ENCODE results near the gene TMEM80. TPM values are rescaled to one million over a fixed set of nuclear protein-coding genes. Genes with fewer than 3 reads are reported as not detected.

The TMEM80 gene
- 5.4 to 11.1 TPM (median 9.6 TPM) in 5 replicates for total RNA-seq (2022; extraction: Qiagen RNA extraction; ENCODE audit: low read depth)

GRCh38 chr11:695538-696248 is at the start of gene TMEM80:
TSS of gene TMEM80 (plus strand) at chr11:695816. CDS start at chr11:695828, 12 bp downstream.

DNA sequence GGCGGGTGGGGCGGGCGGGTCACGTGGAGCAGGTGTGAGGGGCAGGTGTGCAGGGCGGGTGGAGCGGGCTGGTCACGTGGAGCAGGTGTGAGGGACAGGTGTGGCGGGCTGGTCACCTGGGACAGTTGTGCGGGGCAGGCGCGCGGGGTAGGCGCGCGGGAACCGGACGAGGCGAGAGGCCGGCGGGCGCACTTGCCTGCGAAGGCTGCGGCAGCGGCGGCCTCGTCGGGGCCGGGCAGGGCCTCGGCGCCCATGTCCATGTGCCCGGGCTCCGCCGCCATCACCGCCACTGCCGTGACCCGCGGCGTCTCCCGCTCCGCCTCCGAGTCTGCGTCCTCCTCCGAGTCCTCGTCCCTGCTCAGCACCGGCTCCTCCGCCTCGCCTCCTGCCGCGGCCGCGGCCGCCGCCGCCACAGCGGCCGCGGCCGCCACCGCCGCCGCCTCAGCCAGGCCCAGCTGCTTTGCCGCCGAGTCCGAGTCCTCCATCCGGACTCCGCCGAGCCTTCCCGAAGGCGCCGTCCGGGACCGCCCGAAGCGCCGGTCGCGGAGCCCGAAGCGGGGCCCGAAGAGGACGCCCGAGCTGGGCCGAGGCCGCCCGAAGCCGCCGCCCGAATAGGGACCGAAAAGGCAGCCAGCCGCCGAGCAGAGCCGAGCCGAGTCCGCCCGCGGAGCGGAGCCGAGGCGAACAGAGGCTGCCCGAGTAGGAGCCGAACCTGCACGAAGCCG is 891 bp upstream of the TMEM80 start, which contains the start of gene DEAF1:
Gene DEAF1 (minus strand): TSS at position 660 of the 725 bp plus-strand sequence. CDS start 175 bp downstream, at position 485.

DNA sequence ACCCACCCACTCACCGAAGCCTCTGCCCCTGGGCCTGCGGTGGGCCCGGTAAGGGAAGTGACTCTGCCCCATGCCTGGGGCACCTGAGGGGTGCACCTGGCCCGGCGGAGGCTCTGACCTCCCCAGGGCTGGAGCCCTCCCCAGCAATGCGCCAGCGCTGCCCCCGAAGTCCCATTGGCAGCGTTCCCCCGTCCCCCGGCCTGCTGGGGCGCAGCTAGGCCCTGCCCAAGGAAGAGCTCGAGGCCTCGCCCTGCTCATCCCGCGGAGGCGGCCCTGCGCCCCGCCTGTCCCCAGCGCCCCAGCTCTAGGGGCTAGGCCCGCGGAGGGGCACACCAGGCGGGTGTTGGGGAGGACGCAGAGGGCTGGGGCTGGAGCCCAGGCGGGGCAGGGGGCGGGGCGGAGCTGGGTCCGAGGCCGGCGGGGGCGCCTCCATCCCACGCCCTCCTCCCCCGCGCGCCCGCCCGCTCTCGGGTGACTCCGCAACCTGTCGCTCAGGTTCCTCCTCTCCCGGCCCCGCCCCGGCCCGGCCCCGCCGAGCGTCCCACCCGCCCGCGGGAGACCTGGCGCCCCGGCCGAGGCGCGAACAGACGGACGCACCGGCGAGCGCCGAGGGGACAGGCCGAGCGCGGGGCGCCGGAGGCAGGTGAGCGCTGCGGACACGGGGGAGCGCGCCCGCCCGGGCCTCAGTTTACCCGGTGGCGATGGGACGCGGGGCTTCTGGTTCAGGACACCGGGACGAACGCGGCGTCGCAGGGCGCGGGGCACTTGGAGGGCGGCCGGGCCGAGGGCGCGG is 10.2 kb downstream of the TMEM80 start, which contains the start of gene EPS8L2:
Gene EPS8L2 (plus strand): TSS at position 586 of the 793 bp plus-strand sequence. CDS start 3,177 bp downstream, outside the sequence.

DNA sequence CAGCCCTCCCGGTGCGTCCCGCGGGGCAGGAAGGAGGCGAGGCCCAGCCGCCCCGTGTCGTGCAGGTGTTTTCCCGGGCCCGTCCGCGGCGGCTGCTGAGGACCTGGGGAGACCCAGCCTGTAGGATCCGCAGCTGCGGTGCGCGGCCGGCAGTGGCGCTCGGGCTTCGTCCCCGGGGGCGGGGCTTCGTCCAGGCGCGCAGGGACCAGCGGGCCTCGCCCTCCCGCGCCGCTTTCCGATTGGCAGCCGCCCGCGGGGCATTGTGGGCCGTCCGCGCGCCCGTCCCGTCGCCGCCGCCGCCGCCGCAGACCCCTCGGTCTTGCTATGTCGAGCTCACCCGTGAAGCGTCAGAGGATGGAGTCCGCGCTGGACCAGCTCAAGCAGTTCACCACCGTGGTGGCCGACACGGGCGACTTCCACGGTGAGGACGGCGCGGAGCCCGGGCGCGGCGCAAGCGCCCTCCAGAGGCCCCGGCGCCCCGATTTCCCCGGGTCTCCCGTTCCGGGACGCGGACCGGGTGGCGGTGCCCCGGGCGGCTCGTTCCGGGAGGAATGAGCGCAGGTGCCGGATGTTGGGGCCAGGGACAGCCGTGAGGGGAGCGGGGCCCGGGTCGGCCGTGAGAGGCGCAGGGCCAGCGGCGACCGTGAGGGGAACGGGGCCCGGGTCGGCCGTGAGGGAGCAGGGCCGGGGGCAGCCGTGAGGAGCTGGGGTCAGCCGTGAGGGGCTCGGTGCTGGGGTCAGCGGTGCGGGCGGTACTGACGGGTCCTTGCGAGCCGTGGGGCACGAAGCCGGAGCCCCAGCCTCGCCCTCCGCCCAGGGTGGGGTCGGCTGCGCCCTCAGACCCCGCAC is 51.8 kb downstream of the TMEM80 start, which contains the start of gene TALDO1:
Gene TALDO1 (plus strand): TSS at position 307 of the 849 bp plus-strand sequence. CDS start 18 bp downstream, at position 325.

Other genes starting within 250 kb of the TMEM80 start
- 26.9 to 53.0 TPM (median 47.1 TPM) in 5 replicates for gene PTDSS2, start 245.5 kb upstream of the TMEM80 start, total RNA-seq (2022; extraction: Qiagen RNA extraction; ENCODE audit: low read depth)
- gene RNH1, start 188.6 kb upstream of the TMEM80 start, total RNA-seq (2022; extraction: Qiagen RNA extraction; ENCODE audit: low read depth) = 101 to 180 TPM (median 170 TPM) in 5 replicates
- gene HRAS, start 160.2 kb upstream of the TMEM80 start, total RNA-seq (2022; extraction: Qiagen RNA extraction; ENCODE audit: low read depth) = 79.3 to 152 TPM (median 149 TPM) in 5 replicates
- gene LRRC56, start 158.3 kb upstream of the TMEM80 start, total RNA-seq (2022; extraction: Qiagen RNA extraction; ENCODE audit: low read depth) = 0.28 to 1.1 TPM (median 0.82 TPM) in 5 replicates
- 1.5 to 4.4 TPM (median 2.8 TPM) in 5 replicates for gene LMNTD2, start 135.1 kb upstream of the TMEM80 start, total RNA-seq (2022; extraction: Qiagen RNA extraction; ENCODE audit: low read depth)
- 23.6 to 49.6 TPM (median 43.2 TPM) in 5 replicates for gene RASSF7, start 134.8 kb upstream of the TMEM80 start, total RNA-seq (2022; extraction: Qiagen RNA extraction; ENCODE audit: low read depth)
- 20.3 to 39.1 TPM (median 37.2 TPM) in 5 replicates for gene PHRF1, start 119.3 kb upstream of the TMEM80 start, total RNA-seq (2022; extraction: Qiagen RNA extraction; ENCODE audit: low read depth)
- gene IRF7, start 79.9 kb upstream of the TMEM80 start, total RNA-seq (2022; extraction: Qiagen RNA extraction; ENCODE audit: low read depth) = 3.3 to 7.2 TPM (median 6.7 TPM) in 5 replicates
- gene CDHR5, start 70.9 kb upstream of the TMEM80 start, total RNA-seq (2022; extraction: Qiagen RNA extraction; ENCODE audit: low read depth) = 0.04 TPM in 1 of 5 replicates, not detected in the others
- not detected in 5 replicates for gene SCT, start 68.6 kb upstream of the TMEM80 start, total RNA-seq (2022; extraction: Qiagen RNA extraction; ENCODE audit: low read depth)
- gene DRD4, start 58.5 kb upstream of the TMEM80 start, total RNA-seq (2022; extraction: Qiagen RNA extraction; ENCODE audit: low read depth) = 0.24 to 0.51 TPM (median 0.35 TPM) in 4 of 5 replicates, not detected in the other
- 23.5 to 35.5 TPM (median 33.7 TPM) in 5 replicates for gene DEAF1, start 594 bp upstream of the TMEM80 start, total RNA-seq (2022; extraction: Qiagen RNA extraction; ENCODE audit: low read depth)
- gene EPS8L2, start 10.4 kb downstream of the TMEM80 start, total RNA-seq (2022; extraction: Qiagen RNA extraction; ENCODE audit: low read depth) = 64.8 to 145 TPM (median 118 TPM) in 5 replicates
- gene TALDO1, start 51.6 kb downstream of the TMEM80 start, total RNA-seq (2022; extraction: Qiagen RNA extraction; ENCODE audit: low read depth) = 387 to 468 TPM (median 402 TPM) in 5 replicates
- gene GATD1, start 81.7 kb downstream of the TMEM80 start, total RNA-seq (2022; extraction: Qiagen RNA extraction; ENCODE audit: low read depth) = 29.4 to 58.7 TPM (median 49.3 TPM) in 5 replicates
- 2.1 to 2.6 TPM (median 2.4 TPM) in 5 replicates for gene CEND1, start 94.3 kb downstream of the TMEM80 start, total RNA-seq (2022; extraction: Qiagen RNA extraction; ENCODE audit: low read depth)
- 17.4 to 39.6 TPM (median 35.3 TPM) in 5 replicates for gene SLC25A22, start 102.5 kb downstream of the TMEM80 start, total RNA-seq (2022; extraction: Qiagen RNA extraction; ENCODE audit: low read depth)
- 6.5 to 17.3 TPM (median 13.0 TPM) in 5 replicates for gene PIDD1, start 109.4 kb downstream of the TMEM80 start, total RNA-seq (2022; extraction: Qiagen RNA extraction; ENCODE audit: low read depth)
- gene RPLP2, start 114.2 kb downstream of the TMEM80 start, total RNA-seq (2022; extraction: Qiagen RNA extraction; ENCODE audit: low read depth) = 1,646 to 2,381 TPM (median 2,232 TPM) in 5 replicates
- 26.3 to 59.2 TPM (median 52.4 TPM) in 5 replicates for gene PNPLA2, start 123.1 kb downstream of the TMEM80 start, total RNA-seq (2022; extraction: Qiagen RNA extraction; ENCODE audit: low read depth)
- 2.9 to 5.2 TPM (median 4.7 TPM) in 5 replicates for gene CRACR2B, start 132.1 kb downstream of the TMEM80 start, total RNA-seq (2022; extraction: Qiagen RNA extraction; ENCODE audit: low read depth)
- 596 to 862 TPM (median 759 TPM) in 5 replicates for gene CD151, start 137.1 kb downstream of the TMEM80 start, total RNA-seq (2022; extraction: Qiagen RNA extraction; ENCODE audit: low read depth)
- gene POLR2L, start 146.7 kb downstream of the TMEM80 start, total RNA-seq (2022; extraction: Qiagen RNA extraction; ENCODE audit: low read depth) = 539 to 736 TPM (median 601 TPM) in 5 replicates
- 92.6 to 194 TPM (median 180 TPM) in 5 replicates for gene TSPAN4, start 147.0 kb downstream of the TMEM80 start, total RNA-seq (2022; extraction: Qiagen RNA extraction; ENCODE audit: low read depth)
- gene CHID1, start 215.0 kb downstream of the TMEM80 start, total RNA-seq (2022; extraction: Qiagen RNA extraction; ENCODE audit: low read depth) = 69.4 to 78.4 TPM (median 71.7 TPM) in 5 replicates
- 33.3 to 39.8 TPM (median 36.9 TPM) in 5 replicates for gene AP2A2, start 230.1 kb downstream of the TMEM80 start, total RNA-seq (2022; extraction: Qiagen RNA extraction; ENCODE audit: low read depth)